GM11168 (cell line): ENCODE measurements around the gene PHF20.
"Not testable (repeated sequence)": the region's sequence is repeated elsewhere in the genome, so short reads cannot be mapped to it uniquely, and the experiment has no call there.

Experiments
- in situ Hi-C: fragments of 300-500 bp; cut with MboI; formaldehyde crosslinking; loops from one replicate; pipeline ENCODE4 v1.12.0; 2022; ENCODE audit warnings: low sequenced_read_pairs; ENCODE audit not compliant: unreplicated experiment

PHF20 gene

DNA sequence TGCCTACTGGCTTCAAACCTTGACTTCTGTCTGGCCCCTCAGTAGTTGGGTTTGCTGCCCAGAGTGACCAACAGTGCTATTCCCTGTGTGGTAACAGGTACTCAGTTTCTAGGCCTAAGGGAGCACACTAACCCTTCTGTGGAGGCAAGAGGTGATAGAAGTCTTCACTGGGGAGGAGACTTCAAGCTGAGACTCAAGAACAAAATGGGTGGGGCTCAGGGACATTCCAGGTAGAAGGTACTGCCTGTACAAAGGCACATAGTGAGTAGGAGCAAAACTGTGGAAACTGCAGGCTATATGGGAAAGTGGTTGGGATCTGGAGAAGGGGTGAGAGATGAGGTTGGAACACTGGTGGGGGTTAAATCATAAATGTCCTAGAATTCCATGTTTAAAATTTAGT, 184.8 kb downstream of the PHF20 start:
- in situ Hi-C loops = no loop called here

DNA sequence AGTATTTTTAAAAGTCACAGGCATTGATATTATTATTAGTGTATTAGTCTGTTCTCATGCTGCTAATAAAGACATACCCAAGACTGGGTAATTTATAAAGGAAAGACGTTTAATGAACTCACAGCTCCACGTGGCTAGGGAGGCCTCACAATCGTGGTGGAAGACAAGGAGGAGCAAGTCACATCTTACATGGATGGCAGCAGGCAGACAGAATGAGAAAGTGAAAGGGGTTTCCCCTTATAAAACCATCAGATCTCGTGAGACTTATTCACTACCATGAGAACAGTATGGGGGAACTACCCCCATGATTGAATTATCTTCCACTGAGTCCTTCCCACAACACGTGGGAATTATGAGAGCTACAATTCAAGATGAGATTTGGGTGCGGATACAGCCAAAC, 187.5 kb downstream of the PHF20 start:
- in situ Hi-C loops = not testable (repeated sequence)

DNA sequence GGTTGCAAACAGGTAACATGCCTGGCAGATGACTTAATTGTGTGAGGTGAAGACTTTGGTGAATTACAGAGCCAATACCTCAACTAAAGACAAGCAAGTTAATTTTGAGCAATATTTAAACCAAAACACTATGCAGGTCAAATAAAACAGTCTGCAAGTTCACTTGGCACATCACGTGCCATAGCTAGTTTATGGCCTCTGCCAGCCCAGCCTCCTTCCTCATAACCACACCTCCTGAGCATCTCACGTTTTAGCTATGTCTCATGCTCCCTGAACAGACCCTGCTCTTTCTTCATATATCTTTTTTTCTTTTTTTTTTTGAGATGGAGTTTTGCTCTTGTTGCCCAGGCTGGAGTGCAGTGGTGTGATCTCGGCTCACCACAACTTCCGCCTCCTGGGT, 192.1 kb downstream of the PHF20 start:
- in situ Hi-C loops = no loop called here

DNA sequence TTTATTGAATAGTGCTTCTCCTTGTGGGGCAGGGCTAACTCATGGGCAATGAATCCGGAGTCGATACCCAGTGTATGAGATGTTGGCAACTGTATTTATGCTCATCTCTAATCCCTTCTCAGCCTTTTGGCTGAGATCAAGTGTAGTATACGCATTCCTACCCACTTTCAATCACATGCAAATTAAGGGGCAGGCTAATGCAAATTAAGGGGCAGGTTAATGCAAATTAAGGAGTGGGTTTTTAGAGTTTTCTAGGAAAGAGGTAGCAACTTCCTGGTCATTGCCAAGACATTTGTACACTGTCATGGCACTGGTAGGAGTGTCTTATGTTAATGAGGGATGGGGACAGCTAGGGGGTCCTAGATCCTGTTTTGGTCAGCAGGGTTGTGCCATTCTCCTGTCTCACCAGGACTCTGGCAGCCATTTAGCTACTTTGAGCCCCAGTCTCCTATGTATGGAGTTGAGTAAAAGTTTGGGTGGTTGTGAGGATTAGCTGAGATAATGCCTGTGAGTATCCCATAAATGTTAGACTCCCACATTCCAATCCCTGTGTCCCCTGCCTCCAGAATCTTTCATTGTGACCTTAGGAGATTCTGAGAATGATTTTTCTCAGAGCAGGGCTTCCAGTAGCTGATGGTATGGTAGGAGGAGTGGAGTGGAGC, 196.3 kb downstream of the PHF20 start, which contains the start of gene CNBD2:
Gene CNBD2 (plus strand): TSS at position 612 of the 662 bp plus-strand sequence. CDS start 173 bp downstream, outside the sequence.
- in situ Hi-C loops = no loop called here

DNA sequence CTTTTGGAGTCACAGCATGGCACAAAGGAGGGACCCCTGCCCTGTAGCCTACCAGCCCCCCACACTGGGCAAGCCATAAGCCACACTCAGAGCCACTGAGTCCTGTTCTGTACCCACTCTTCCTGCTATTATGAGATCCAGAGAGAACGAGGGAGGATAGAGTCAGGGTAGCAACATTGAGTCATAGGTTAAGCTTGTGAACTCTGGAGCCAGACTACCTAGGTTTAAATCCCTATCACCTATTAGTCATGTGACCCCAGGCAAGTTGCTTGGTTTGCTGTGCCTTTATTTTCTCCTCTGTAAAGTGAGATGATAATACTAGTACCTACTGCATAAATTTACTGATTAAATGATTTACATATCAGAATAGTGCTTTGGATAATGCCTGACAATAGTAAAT, 197.1 kb downstream of the PHF20 start:
- in situ Hi-C loops = no loop called here

DNA sequence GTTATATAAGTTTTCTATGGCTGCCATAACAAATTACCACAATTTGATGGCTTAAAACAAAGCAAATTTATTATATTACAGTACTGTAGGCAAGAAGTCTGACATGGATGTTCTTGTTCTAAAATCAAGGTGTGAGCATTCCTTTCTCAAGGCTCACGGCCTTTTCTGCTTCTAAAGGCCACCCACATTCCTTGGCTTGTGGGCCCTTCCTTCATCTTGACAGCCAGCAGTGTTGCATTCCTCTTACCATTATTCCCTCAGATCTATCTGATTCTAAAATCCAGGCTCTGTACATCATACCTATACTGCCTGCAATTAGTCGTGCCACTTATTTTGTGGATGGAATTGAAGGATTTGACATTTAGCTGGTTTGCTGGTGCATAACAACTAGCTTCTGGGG, 200.2 kb downstream of the PHF20 start:
- in situ Hi-C loops = no loop called here

DNA sequence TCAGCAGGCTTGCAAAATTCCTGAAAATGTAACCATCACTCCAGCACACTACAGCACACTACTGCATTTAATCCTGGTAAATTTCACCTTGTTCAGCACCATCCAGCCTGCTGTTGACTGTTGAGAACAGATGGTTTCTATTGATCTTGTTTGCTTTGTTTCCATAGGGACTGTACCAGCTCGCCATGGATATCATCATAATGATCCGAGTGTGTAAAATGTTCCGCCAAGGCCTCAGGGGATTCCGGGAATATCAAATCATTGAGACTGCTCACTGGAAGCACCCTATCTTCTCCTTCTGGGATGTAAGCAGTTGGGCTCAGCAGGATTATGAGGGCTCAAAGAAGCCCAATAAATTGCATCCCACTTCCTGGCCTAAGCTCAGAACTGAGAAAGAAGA, 200.6 kb downstream of the PHF20 start:
- in situ Hi-C loops = no loop called here

DNA sequence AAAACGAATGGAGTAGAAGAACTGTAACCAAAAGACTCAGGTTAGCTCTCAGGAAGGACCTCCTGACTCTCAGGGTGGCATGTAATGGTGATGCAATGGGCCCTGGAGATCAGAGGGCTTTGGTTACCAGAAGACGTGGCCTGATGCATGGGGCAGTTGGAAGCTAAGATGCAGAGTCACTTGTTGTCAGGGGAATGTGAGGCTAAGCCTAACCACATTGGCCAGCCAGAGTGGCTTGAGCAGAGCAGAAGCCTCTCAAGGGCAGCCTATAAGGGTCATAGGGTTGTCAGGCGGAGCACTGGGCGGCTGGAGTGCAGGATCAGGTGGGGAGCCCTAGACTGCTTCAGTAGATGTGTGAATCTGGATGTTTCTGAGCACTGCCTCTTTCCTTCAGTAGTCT, 202.4 kb downstream of the PHF20 start:
- in situ Hi-C loops = no loop called here

DNA sequence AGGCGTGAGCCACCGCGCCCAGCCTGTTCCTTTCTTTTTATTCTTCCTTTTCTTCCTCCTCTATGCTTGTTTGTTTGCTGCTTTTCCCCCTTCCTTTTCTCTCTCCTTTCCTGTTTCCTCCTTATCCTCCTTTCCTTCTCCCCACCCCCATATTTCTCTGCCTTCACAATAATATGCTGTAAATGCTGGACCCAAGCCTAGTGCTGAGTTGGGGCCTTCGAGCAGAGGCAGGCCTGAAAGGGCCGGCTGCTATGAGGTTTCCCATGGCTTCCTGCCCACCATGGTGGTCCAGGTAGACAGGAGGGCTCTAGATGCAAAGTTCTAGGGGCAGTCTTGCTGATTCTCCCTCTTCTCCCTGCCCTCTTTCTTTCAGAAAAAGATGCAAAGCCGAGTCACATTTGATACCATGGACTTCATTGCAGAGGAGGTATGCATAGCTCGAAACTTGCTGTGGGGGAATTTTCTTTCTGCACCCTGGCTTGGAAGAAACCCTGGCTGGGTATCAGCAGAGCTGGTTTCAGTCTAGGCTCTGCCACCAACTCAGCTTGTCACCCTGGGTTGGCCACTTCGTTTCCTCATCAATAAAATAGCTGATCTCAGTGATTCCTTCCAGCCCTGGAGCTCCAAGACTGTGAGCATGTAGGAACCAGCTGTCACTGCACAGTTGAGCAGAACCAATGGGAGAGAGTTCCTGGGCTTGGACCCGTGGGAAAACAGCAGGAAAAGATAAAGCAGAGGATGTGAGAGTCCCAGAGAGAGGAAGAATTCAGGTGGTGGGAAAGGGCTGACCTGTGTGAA, 204.0 kb downstream of the PHF20 start:
- in situ Hi-C loops = loop anchor here (25.0 kb wide), 1 partner anchor 462 kb away; no protein-coding TSS in a partner anchor

DNA sequence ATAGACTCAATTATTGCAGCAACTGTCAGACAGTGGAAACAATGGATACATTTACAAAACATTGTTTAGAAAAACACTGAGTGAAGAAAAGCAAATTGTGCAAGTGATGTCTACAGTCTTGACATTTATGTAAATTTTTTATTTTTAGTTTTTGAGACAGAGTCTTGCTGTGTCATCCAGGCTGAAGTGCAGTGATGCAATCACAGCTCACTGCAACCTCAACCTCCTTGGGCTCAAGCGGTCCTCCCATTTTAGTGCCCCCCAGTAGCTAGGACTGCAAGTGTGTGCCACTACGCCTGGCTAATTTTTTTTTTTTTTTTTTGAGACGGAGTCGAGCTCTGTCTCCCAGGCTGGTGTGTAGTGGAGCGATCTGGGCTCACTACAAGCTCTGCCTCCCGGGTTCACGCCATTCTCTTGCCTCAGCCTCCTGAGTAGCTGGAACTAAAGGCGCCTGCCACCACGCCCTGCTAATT, 206.3 kb downstream of the PHF20 start:
- in situ Hi-C loops = loop anchor here (25.0 kb wide), 1 partner anchor 459 kb away; no protein-coding TSS in a partner anchor

DNA sequence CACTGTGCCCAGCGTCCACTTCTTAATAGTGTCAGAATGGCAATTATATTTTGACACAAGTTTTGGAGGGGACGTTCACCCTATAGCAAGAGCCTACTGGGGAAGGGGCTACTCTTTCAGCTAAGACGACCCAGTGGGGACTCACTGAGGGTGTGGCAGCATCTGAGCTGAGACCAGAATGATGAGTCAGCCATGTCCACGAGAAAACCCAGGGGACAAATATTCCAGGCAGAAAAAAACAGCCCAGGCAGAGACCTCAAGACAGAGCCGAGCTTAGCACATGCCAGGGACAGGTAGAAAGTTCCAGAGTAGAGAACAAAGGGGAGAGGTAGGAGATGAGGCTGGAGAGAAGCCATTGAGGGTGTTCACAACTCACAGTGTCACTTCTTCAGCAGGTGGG, 207.7 kb downstream of the PHF20 start:
- in situ Hi-C loops = loop anchor here (25.0 kb wide), 1 partner anchor 458 kb away; no protein-coding TSS in a partner anchor

DNA sequence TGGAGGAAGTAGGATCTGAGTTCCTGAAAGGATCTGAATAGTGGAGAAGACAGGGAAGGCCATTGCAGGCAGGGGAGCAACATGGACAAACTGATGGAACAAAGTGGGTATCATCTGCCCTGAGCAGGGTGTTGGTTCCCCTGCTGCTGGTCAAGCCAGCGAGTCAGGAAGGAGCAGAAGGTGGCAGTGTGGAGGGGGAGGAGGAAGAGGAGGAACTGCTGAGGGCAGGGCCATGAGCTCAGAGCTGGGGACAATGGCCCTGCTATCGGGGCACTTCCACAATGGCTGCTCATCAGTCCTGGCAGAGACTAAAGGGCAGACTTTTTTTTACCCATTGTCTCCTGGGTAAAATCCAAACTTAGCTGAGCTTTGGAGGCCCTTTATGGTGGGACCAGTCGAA, 210.2 kb downstream of the PHF20 start:
- in situ Hi-C loops = loop anchor here (25.0 kb wide), 1 partner anchor 455 kb away; no protein-coding TSS in a partner anchor

DNA sequence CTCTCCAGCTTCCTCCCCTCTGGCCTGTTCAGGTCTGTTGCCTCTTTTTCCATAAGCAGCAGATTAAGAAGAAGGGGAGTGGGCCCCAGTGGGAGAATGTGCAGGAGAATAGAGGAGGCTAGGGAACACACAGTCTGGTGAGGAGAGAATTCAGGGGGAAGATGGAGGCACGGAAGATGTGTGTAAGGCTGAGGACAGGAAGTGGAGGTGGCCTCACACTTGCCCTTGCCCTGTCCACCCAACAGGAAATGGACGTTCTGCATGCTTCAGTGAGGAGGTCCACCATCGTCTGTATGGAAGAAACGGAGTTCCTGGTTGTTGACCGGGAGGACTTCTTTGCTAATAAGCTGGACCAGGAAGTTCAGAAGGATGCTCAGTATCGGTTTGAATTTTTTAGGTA, 212.6 kb downstream of the PHF20 start:
- in situ Hi-C loops = loop anchor here (25.0 kb wide), 1 partner anchor 453 kb away; no protein-coding TSS in a partner anchor

DNA sequence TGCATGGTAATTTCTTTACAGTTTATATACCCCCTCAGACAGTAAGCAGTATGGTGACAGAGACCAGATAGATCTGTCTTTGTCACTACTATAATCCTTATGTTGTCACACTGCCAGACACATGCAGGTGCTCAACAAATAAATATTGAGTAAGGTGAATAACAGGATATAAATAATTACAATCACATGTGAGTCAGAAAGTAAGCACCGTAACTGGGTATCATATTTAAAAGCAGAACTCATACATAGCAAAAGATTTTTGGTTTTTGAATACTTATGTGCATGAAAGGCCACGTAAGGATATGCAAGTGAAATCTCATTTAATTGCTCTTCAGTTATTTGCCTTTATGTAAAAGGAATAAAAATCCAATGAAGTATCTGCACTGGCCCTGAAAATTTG, 214.0 kb downstream of the PHF20 start:
- in situ Hi-C loops = loop anchor here (5.0 to 25.0 kb wide), 2 partner anchors 146 to 451 kb away; no protein-coding TSS in a partner anchor

DNA sequence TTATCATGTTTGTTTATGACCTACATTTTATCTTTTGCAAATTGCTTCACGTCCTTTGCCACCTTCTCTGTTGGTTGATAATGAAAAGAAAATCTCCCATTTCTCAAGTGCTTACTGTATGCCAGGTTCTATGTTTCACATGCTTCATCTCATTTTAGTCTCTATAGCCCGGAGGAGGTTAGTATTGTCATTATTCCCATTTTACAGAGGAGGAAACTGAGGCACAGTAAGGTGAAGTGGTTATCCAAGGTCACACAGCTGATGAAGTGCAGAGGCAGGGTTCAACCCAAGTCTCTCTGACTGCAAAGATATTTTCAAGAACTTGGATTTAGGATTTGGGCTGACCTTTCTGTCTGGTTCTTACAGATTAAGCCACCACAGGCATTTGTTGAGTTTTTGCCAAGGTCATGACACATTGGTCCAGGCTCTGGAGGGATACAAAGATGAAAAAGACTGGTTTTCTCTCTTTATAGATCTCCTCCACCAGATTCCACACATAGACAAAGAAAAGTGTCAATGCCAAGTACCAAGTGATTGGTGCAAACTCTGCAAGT, 217.2 kb downstream of the PHF20 start:
- in situ Hi-C loops = loop anchor here (5.0 to 25.0 kb wide), 2 partner anchors 143 to 448 kb away; no protein-coding TSS in a partner anchor

DNA sequence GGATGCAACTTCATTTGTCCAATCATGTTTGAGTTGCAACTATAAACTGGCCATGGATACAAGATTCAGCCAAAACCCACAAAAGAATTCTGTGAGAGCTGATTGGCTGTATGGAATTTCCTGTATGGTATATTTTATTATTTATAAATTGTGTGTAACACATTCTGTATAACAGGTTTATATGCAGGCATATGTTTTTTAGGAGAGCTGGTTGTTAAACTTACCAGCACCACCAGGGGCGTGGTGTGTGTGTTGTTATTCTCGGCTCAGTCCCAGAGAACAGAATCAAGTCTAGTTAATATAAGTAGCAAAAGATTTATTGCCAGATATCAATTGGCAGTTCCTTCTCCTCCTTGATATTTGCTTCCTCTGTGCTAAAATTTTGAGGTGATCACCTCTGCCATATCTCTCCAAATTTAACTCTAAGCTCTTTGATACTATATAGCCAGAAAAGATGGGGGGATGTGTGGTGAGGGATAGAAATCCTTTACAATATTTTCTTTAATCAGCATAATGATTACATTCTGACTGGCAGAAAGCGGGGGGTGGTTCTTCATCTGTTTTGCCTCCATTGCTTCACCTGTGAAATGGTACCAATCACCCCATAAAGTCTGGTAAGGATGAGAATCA, 219.4 kb downstream of the PHF20 start:
- in situ Hi-C loops = loop anchor here (25.0 kb wide), 1 partner anchor 446 kb away; no protein-coding TSS in a partner anchor

DNA sequence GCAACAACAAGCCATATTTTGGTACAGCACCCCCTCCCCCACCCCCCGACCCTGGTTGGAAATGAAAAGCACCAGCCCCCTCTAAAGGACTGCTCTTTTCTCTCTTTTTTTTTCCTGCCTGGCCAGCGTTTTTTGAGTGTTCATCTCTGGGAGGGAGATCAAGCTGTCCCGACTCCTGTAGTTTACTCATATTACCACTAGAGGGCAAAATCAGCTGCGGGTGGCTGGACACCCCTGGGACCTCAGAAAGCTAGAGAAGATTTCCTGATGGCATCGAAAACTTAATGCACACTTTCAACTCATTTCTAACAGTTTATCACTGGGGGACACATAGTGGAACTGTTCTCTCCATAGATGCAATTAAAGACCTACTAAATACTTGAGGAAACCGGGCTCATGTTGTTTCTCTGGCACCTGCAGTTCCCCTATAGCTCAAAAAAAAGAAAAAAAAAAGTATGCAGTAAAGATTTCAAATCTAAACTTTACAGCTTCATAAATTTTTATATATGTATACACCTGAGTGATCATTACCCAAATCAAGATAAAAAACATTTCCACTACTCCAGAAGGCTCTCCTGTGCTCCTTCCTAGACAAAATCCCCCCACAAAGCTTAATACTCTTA, 221.0 kb downstream of the PHF20 start:
- in situ Hi-C loops = loop anchor here (25.0 kb wide), 1 partner anchor 444 kb away; no protein-coding TSS in a partner anchor

DNA sequence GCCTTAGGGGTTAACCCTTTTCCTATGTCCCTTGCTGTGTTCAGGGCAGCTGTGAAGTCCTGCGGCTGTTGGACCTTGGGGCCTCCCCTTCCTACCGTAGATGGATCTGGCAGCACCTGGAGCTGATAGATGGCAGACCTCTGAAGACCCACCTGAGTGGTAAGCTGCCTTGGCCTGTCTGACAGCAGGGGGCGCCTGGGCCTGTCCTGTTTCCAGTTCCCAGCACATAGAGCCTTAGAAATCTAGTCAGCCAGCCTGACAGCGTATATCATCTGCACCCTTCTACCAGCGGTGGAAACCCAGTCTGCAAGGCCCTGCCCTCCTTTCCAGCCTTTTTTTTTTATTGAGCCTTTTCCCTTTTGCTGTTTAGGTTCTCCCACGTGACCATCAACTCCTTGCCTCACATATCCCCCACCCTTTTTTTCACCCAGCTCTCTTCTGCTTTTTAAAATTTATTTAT, 223.2 kb downstream of the PHF20 start:
- in situ Hi-C loops = loop anchor here (25.0 kb wide), 1 partner anchor 442 kb away; no protein-coding TSS in a partner anchor

DNA sequence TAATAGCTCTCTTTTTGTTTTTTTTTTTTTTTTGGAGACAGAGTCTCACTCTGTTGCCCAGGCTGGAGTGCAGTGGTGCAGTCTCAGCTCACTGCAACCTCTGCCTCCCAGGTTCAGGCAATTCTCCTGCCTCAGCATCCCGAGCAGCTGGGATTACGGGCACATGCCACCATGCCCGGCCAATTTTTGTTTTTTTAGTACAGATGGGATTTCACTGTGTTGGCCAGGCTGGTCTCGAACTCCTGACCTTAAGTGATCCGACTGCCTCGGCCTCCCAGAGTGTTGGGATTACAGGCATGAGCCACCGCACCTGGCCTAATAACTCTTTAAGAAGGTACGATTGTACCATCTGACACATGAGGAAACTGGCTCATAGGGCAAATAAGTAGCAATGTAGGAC, 224.7 kb downstream of the PHF20 start:
- in situ Hi-C loops = loop anchor here (25.0 kb wide), 1 partner anchor 441 kb away; no protein-coding TSS in a partner anchor
